ENCODE results near the gene ZXDA.
"Not testable (repeated sequence)": the region's sequence is repeated elsewhere in the genome, so short reads cannot be mapped to it uniquely, and the experiment has no call there.

DNA sequence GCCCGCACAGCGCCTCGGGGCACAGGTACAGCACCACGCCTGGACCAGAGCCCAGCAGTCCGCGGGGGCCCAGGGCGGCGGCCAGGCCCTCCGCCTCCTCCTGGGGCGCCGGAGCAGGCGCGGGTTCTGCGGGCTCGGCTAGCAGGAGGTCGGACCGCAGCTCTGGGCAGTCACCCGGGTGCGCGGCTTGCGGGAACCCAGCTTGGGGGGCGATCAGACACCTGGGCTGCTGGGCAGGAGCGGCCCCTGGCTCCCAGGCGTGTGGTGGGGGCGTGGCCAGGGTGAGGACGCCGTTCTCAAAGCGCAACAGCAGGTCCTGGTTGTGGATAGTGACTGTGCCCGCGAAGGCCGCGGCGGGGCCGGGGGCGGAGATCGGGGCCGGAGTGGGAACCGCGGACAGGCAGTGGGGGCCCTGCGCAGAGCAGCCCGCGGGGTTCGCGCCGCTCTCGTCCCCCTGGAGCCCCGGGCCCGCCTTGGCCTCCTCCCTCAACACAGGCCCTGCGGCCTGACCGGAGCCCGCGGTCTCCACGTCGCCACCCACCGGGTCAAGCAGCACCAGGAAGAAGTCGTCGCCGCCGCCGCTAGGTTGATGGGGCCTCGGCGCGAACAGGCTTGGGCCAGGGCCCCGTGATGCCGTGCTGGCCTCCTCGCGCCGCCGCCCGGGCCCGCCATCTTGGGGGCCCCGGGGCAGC is 517 bp downstream of the ZXDA start:
- TF ChIP-seq, protein P1, sequence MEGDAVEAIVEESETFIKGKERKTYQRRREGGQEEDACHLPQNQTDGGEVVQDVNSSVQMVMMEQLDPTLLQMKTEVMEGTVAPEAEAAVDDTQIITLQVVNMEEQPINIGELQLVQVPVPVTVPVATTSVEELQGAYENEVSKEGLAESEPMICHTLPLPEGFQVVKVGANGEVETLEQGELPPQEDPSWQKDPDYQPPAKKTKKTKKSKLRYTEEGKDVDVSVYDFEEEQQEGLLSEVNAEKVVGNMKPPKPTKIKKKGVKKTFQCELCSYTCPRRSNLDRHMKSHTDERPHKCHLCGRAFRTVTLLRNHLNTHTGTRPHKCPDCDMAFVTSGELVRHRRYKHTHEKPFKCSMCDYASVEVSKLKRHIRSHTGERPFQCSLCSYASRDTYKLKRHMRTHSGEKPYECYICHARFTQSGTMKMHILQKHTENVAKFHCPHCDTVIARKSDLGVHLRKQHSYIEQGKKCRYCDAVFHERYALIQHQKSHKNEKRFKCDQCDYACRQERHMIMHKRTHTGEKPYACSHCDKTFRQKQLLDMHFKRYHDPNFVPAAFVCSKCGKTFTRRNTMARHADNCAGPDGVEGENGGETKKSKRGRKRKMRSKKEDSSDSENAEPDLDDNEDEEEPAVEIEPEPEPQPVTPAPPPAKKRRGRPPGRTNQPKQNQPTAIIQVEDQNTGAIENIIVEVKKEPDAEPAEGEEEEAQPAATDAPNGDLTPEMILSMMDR (IDR thresholded peaks at IDR 0.05), result not testable (repeated sequence)
- not testable (repeated sequence) for TF ChIP-seq POLR2A (IDR thresholded peaks at IDR 0.05; ENCODE audit: low read depth); POLR2AphosphoS5 (IDR thresholded peaks at IDR 0.05); EP300 (IDR thresholded peaks at IDR 0.05)
